Gastroesophageal sphincter (tissue), 4 donors: ENCODE measurements around the gene SLC22A7. TPM values are rescaled to one million over a fixed set of nuclear protein-coding genes. Genes with fewer than 3 reads are reported as not detected.

Experiments used
- ATAC-seq: fragments of 150-250 bp; one replicate; pipeline ENCODE4 v1.9.1; 2016; ENCODE audit warnings: mild to moderate bottlenecking, moderate library complexity
- H3K27ac ChIP-seq, 4 donors: fragments of 200-600 bp; sonication (generic) in 3 of 4; 1 replicate in 3 of 4; 2 replicates in 1 of 4; pipeline ENCODE4 v1.5.1; 2016 to 2019
- H3K27me3 ChIP-seq: fragments of 200-600 bp; sonication (generic); one replicate; pipeline ENCODE4 v1.5.1; 2019
- H3K36me3 ChIP-seq, 2 donors: fragments of 200-600 bp; sonication (generic); one replicate each; pipeline ENCODE4 v1.5.1; 2019; ENCODE audit warnings: control low read depth in 1 of 2
- H3K4me1 ChIP-seq, 3 donors: fragments of 200-600 bp; sonication (generic); 1 replicate in 2 of 3; 2 replicates in 1 of 3; pipeline ENCODE4 v1.5.1; 2016 to 2019; ENCODE audit warnings: control low read depth in 2 of 3
- H3K4me3 ChIP-seq, 2 donors: fragments of 200-600 bp; sonication (generic); one replicate each; pipeline ENCODE4 v1.5.1; 2019; ENCODE audit warnings: mild to moderate bottlenecking in 1 of 2, moderate library complexity in 1 of 2
- H3K9me3 ChIP-seq, 3 donors: fragments of 200-600 bp; sonication (generic); one replicate each; pipeline ENCODE4 v1.5.1; 2017 to 2019; ENCODE audit warnings: control low read depth in 2 of 3
- CTCF ChIP-seq, 4 experiments: fragments of 200-600 bp in 2 of 4; fragments of 450-650 bp in 2 of 4; sonication (generic) in 1 of 4; IDR thresholded peaks; one replicate each; pipeline ENCODE4 v1.5.1; 2017 to 2019; ENCODE audit warnings: antibody characterized with exemption in 4 of 4, mild to moderate bottlenecking in 2 of 4, moderate library complexity in 2 of 4
- EP300 ChIP-seq: sonication (generic); formaldehyde crosslinking; IDR thresholded peaks from one replicate; pipeline ENCODE4 v1.6.1; 2017; ENCODE audit warnings: antibody characterized with exemption, mild to moderate bottlenecking
- POLR2A ChIP-seq, 2 donors: fragments of 450-650 bp; IDR thresholded peaks; one replicate each; pipeline ENCODE4 v1.6.1; 2017; ENCODE audit warnings: antibody characterized with exemption in 2 of 2, mild to moderate bottlenecking in 2 of 2, moderate library complexity in 1 of 2
- POLR2AphosphoS5 ChIP-seq: sonication (generic); formaldehyde crosslinking; IDR thresholded peaks from one replicate; pipeline ENCODE4 v1.6.1; 2017; ENCODE audit warnings: antibody characterized with exemption
- WGBS, 2 donors: methylation state at CpG; one replicate each; pipeline ENCODE4 v1.1.5; 2018; ENCODE audit warnings: low coverage in 1 of 2; 5-methylcytosine and 5-hydroxymethylcytosine counted together
- total RNA-seq, 4 donors: library from RNA; depleted of rRNA; stranded (reverse); fragments of >200 nt; gene quantifications; one replicate each; pipeline ENCODE4 v1.1.0, GENCODE V29; 2016

The SLC22A7 gene
- not detected for total RNA-seq

DNA sequence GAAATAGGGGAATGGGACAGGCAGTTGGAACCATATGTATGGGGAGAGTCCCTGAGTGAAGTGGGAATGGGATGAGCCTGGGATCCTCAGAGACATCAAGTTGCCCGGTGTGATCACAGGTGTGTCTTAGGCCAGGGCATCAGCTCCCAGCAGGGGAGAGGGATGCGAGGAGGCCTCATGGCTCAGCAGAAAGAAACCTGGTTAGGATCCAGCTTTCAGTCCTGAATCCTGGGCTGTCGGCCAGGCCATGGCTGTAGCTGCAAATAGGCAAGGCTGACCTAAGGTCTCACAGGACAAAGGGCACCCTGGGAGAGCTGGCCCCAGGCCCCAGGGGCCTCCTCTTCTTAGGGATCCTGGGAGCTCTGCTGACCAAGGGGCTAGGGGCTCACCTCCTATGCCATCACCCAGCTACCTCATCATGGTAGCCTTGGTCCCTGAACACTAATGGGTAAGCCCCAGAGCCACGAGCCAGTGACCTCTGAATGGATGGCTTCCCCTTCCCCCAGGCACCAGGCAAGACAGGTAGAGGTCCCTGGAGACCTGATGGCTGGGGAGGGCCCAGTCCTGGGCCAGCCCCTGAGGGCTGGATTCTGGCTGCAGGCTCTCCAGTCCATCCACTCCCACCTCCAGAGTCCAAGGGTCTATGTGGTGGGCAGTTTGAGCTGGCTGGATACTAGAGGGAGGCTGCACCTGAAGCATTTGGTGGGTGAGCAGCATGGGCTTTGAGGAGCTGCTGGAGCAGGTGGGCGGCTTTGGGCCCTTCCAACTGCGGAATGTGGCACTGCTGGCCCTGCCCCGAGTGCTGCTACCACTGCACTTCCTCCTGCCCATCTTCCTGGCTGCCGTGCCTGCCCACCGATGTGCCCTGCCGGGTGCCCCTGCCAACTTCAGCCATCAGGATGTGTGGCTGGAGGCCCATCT is at the start of gene SLC22A7:
Gene SLC22A7, plus strand, starts transcription at position 617 of the 921 bp plus-strand sequence. Its CDS starts 99 bp downstream, at position 716.
- Histone ChIP-seq H3K27ac (no peak within 1 kb of the TSS), H3K4me1 (no peaks in the 10 kb centered on the region), H3K36me3 (no peaks in the 10 kb centered on the region), H3K4me3 (no peak within 1 kb of the TSS), H3K27me3 (peaks cover 50% of the 10 kb centered on the region), H3K9me3 (no peaks in the 10 kb centered on the region)
- 21 to 54% methylated on average over 2 of the region's 10 CpGs for WGBS, 2 donors
- no peak for TF ChIP-seq POLR2A (IDR thresholded peaks at IDR 0.05)
- TF ChIP-seq EP300 = no peak
- TF ChIP-seq POLR2AphosphoS5 = no peak
- TF ChIP-seq CTCF (IDR thresholded peaks at IDR 0.05) = no peak
- ATAC-seq = no peak

GRCh38 chr6:43248791-43249190 is 49.3 kb upstream of the SLC22A7 start:
- Histone ChIP-seq H3K36me3 (no peaks in the 10 kb centered on the region), H3K4me3 (no peak overlapping the region), H3K27ac (no peak overlapping the region), H3K4me1 (peaks cover 0 to 24% (median 11%) of the 10 kb centered on the region in 3 donors), H3K27me3 (peaks cover 51% of the 10 kb centered on the region), H3K9me3 (no peaks in the 10 kb centered on the region)
- no peak for TF ChIP-seq POLR2AphosphoS5
- TF ChIP-seq POLR2A (IDR thresholded peaks at IDR 0.05) = no peak
- TF ChIP-seq EP300 = no peak
- TF ChIP-seq CTCF (IDR thresholded peaks at IDR 0.05) = no peak
- ATAC-seq = no peak

DNA sequence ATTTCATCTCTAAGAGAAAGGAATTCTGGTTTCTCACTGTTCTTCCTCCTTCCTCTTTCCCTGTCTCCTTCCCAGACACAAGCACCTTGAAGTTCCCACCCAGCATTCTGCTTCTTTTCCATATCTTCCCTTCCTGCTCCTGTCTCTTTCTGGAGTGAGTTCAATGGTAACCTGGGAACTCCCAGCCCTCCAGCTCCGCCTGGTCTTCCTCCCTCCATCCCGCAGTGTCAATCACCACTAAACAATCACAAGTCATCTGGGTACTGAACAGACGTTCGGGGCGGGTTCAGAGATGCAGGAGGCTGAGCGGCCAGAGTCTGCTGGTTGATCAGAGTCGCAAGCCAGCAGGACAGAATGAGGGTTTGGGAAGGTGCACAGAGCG is 47.1 kb upstream of the SLC22A7 start:
- Histone ChIP-seq H3K9me3 (no peaks in the 10 kb centered on the region), H3K27me3 (peaks cover 51% of the 10 kb centered on the region), H3K4me1 (peaks cover 0 to 24% (median 11%) of the 10 kb centered on the region in 3 donors), H3K27ac (no peak overlapping the region), H3K4me3 (no peak overlapping the region), H3K36me3 (no peaks in the 10 kb centered on the region)
- no peak for ATAC-seq
- TF ChIP-seq POLR2AphosphoS5 (no peak), POLR2A (IDR thresholded peaks at IDR 0.05) (no peak), EP300 (no peak), CTCF (IDR thresholded peaks at IDR 0.05) (no peak)
- 9 to 33% methylated on average over 1 to 8 of the region's 8 CpGs for WGBS, 2 donors

- Histone ChIP-seq H3K4me1 (peaks cover 0 to 6% (median 0%) of the 10 kb centered on the region in 3 donors), H3K27ac (no peak overlapping the region), H3K36me3 (no peaks in the 10 kb centered on the region), H3K9me3 (no peaks in the 10 kb centered on the region), H3K27me3 (peaks cover 63% of the 10 kb centered on the region), H3K4me3 (no peak overlapping the region)
- 73 to 80% methylated on average over 2 to 4 of the region's 11 CpGs for WGBS, 2 donors
- no peak for ATAC-seq
- TF ChIP-seq EP300 (no peak), POLR2AphosphoS5 (no peak), CTCF (IDR thresholded peaks at IDR 0.05) (no peak), POLR2A (IDR thresholded peaks at IDR 0.05) (no peak)
Measured at GRCh38 chr6:43253401-43253800, 44.7 kb upstream of the SLC22A7 start.
